ENCODE measurements around the gene CDH4. TPM values are rescaled to one million over a fixed set of nuclear protein-coding genes. Genes with fewer than 3 reads are reported as not detected.

The CDH4 gene
- total RNA-seq, 6 donors from 2014 or later: 0.20 to 1.0 (median 0.40) TPM; not detected in 1

DNA sequence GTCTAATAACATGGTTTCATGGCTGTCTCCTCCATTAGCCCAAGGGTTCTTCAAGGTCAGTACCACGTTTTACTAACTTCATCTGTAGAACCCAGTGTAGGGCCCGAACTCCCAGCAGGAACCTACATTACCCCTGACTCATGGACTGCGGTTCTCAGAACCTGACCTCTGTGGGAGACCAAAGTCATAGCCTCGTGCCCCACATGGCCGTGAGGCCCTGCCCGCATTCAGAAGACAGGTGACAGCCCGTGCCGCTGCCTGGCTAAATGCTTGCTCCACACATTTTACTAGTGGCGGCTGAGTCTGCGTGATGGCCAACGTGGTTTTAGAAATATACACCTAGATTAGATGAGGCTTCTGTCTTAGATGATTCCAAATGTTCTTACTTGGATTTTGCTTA is 94.9 kb downstream of the CDH4 start:
- Histone ChIP-seq H3K4me1 (no peaks in the 10 kb centered on the region), H3K27ac (no peak overlapping the region), H3K9me3 (no peaks in the 10 kb centered on the region), H3K4me3 (no peak overlapping the region), H3K36me3 (no peaks in the 10 kb centered on the region), H3K27me3 (no peaks in the 10 kb centered on the region)
- no peak for TF ChIP-seq EP300 (IDR thresholded peaks at IDR 0.05)
- TF ChIP-seq, protein P1, sequence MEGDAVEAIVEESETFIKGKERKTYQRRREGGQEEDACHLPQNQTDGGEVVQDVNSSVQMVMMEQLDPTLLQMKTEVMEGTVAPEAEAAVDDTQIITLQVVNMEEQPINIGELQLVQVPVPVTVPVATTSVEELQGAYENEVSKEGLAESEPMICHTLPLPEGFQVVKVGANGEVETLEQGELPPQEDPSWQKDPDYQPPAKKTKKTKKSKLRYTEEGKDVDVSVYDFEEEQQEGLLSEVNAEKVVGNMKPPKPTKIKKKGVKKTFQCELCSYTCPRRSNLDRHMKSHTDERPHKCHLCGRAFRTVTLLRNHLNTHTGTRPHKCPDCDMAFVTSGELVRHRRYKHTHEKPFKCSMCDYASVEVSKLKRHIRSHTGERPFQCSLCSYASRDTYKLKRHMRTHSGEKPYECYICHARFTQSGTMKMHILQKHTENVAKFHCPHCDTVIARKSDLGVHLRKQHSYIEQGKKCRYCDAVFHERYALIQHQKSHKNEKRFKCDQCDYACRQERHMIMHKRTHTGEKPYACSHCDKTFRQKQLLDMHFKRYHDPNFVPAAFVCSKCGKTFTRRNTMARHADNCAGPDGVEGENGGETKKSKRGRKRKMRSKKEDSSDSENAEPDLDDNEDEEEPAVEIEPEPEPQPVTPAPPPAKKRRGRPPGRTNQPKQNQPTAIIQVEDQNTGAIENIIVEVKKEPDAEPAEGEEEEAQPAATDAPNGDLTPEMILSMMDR (IDR thresholded peaks at IDR 0.05): no peak
- TF ChIP-seq POLR2AphosphoS5 (IDR thresholded peaks at IDR 0.05): no peak
- TF ChIP-seq POLR2A (IDR thresholded peaks at IDR 0.05): no peak
- ATAC-seq (ENCODE audit: low FRiP score in 2 of 2): no peak
- DNase-seq: no peak
- 84 to 89% methylated on average over 11 of the region's 11 CpGs for WGBS, 2 donors

DNA sequence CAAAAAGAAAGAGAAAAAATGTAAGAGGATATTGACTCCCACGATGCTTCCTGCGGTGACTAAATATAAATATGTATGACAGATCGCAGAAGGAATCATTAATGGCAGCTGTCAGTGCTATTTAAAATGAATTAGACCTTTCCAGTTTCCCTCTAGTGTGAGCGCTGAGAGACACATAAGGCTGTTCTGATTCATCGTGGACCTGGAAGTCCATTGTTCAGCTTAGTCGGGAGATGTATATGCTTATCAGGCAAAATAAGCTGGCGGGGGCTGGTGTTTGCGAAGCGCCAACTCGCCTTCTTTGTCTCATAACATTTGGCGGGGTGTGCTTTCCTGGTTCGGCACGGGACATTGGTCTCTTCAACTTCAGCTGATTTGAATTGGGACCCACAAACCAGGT is 95.4 kb downstream of the CDH4 start:
- H3K9me3 ChIP-seq: no peaks in the 10 kb centered on the region
- ATAC-seq (ENCODE audit: low FRiP score in 2 of 2) (no peak), DNase-seq (no peak)
- H3K27me3 ChIP-seq: no peaks in the 10 kb centered on the region
- H3K36me3 ChIP-seq: no peaks in the 10 kb centered on the region
- H3K4me3 ChIP-seq: no peak overlapping the region
- H3K27ac ChIP-seq: no peak overlapping the region
- H3K4me1 ChIP-seq: no peaks in the 10 kb centered on the region
- 83 to 85% methylated on average over 13 of the region's 13 CpGs for WGBS, 2 donors
- TF ChIP-seq POLR2AphosphoS5 (IDR thresholded peaks at IDR 0.05): no peak

DNA sequence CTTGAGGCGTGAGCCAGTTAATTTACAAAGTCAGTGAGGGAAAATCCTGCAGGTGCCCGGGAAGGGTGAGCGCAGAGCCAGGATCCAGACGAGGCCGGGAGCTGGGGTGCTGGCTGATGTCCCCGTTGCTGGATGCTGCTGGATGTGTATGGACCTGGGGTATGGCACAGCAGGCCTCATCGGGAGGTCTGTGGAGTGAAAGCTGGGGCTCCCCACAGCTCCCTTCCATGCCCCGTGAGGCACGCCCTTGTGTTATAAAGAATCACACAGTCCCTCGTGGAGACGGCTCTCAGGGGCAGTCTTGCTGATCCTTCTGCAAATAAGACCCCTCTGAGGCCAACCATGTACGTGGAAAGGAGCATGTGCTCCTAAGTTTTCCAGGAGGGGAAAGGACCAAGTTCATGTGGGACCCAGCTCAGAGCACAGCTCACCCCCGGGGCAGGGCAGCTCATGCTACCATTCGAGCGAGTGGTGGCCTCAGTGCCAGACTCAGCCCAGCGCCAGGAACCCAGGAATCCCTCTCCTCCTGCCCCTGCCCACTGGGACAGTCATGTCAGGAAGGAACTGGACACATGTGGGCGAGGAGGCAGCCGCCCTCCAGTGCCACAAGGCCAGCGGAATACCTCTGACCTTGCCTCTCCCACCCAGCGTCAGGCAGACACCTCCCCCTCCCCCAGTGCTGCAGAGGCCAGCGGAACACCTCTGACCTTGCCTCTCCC is 97.5 kb downstream of the CDH4 start:
- no peak for TF ChIP-seq POLR2AphosphoS5 (IDR thresholded peaks at IDR 0.05)
- TF ChIP-seq, protein P1 (IDR thresholded peaks at IDR 0.05): no peak
- TF ChIP-seq POLR2A (IDR thresholded peaks at IDR 0.05): no peak
- no peak for TF ChIP-seq EP300 (IDR thresholded peaks at IDR 0.05)
- no peak overlapping the region for H3K4me3 ChIP-seq
- H3K36me3 ChIP-seq: no peaks in the 10 kb centered on the region
- ATAC-seq (ENCODE audit: low FRiP score in 2 of 2) (no peak), DNase-seq (no peak)
- H3K27me3 ChIP-seq: no peaks in the 10 kb centered on the region
- WGBS, 2 donors: 81 to 89% methylated on average over 7 to 20 of the region's 21 CpGs
- no peaks in the 10 kb centered on the region for H3K9me3 ChIP-seq
- no peaks in the 10 kb centered on the region for H3K4me1 ChIP-seq
- H3K27ac ChIP-seq: no peak overlapping the region

DNA sequence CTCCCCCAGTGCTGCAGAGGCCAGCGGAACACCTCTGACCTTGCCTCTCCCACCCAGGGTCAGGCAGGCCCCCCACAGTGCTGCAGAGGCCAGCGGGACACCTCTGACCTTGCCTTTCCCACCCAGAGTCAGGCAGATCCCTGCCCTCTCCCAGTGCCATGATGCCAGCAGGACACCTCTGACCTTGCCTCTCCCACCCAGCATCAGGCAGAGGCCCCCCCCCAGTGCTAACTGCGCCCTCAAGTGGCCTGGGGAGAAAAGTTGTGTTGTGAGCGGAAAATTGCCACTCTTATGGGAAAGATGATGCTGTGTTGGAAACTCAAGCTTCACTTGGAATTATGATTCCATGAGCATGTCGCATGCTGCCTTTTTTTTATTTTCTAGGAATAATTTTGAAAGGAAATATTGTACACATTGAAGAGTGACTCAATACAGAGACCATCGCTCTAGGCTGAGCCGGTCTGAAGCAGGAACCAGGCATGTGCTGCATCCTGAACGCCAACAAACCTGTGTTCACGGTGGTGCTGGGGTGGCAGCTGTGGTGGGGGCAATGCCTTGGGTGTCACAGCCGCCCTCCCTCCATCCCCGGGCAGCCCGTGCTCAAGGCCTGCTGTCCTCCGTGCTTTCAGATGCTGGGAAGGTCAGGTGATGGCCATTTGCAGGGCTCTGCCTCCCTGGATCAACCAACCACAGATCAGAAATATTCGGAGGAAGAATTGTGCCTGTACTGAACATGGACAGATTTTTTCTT is 98.6 kb downstream of the CDH4 start:
- no peak for TF ChIP-seq EP300 (IDR thresholded peaks at IDR 0.05)
- TF ChIP-seq POLR2AphosphoS5 (IDR thresholded peaks at IDR 0.05): no peak
- TF ChIP-seq POLR2A (IDR thresholded peaks at IDR 0.05): no peak
- TF ChIP-seq, protein P1 (IDR thresholded peaks at IDR 0.05): no peak
- Histone ChIP-seq H3K4me1 (no peaks in the 10 kb centered on the region), H3K27me3 (no peaks in the 10 kb centered on the region), H3K4me3 (no peak overlapping the region), H3K9me3 (no peaks in the 10 kb centered on the region), H3K27ac (no peak overlapping the region), H3K36me3 (no peaks in the 10 kb centered on the region)
- no peak for DNase-seq
- WGBS, 2 donors: 84 to 85% methylated on average over 8 to 13 of the region's 14 CpGs
- ATAC-seq (ENCODE audit: low FRiP score in 2 of 2): no peak

DNA sequence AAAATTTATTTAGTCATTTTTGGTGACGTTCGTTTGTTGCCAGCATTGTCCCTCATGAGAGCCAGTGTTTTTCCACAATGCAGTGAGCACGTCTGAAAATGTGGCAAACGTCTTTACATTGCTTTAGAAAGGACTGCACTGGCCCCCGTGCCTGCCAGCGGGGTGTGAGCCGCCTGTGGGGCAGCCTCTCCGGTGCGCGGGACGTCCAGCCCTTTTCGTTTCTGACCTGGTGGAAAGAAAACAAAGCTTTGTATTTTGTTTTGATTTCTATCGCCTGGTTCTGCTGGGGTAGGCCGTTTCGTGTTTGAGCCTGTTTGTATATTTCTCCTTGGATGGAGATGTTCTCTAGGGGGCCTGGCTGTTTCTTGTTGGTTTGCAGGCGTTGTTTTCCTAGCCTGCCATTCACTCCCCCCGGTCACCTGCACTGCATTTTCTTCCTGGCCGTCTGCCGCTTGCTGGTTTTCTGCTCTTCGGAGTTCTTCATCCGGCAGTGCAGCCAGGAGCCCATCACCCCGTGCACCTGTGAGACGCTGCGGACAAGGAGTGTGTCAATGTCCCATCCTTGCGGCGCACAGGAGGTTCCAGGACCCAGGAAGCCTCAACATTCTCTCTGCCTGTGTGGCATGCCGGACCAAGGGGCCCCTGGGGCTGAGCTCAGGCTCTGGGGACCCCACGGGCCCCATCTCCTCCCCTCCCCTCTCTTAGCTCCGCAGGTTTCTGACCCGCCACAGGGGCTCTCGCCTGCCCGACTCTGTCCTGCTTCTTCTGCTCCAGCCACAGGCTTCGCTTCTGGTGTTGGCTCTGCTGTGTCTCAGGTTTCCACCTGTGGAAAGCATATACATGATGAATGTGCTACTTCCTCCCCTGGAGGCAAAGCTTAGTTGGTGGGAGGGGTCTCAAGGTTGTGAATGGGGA is 100.5 kb downstream of the CDH4 start:
- H3K27me3 ChIP-seq: no peaks in the 10 kb centered on the region
- DNase-seq (no peak), ATAC-seq (ENCODE audit: low FRiP score in 2 of 2) (no peak)
- TF ChIP-seq, protein P1 (IDR thresholded peaks at IDR 0.05): no peak
- TF ChIP-seq EP300 (IDR thresholded peaks at IDR 0.05) (no peak), POLR2AphosphoS5 (IDR thresholded peaks at IDR 0.05) (no peak), POLR2A (IDR thresholded peaks at IDR 0.05) (no peak)
- H3K4me3 ChIP-seq: no peak overlapping the region
- H3K9me3 ChIP-seq: no peaks in the 10 kb centered on the region
- H3K27ac ChIP-seq: no peak overlapping the region
- 23 to 30% methylated on average over 32 to 33 of the region's 33 CpGs for WGBS, 2 donors
- H3K4me1 ChIP-seq: no peaks in the 10 kb centered on the region
- H3K36me3 ChIP-seq: no peaks in the 10 kb centered on the region

All from upper lobe of left lung (tissue), 6 donors.